IMR-90 (cell line): ENCODE measurements around the gene NDUFA13.

Source experiments
- MAFK ChIP-seq: IDR thresholded peaks from 2 replicates; pipeline ENCODE4 v1.6.1; 2012; ENCODE audit warnings: low read depth, low read length, improper control_type of control experiment
- POLR2A ChIP-seq: IDR thresholded peaks from 2 replicates; pipeline ENCODE4 v1.6.1; 2012; ENCODE audit warnings: mild to moderate bottlenecking, low read depth, low read length
- RAD21 ChIP-seq: IDR thresholded peaks from 2 replicates; pipeline ENCODE4 v1.6.1; 2012; ENCODE audit warnings: low read length, improper control_type of control experiment
- SMC3 ChIP-seq: fragments of 150-350 bp; IDR thresholded peaks from 2 replicates; pipeline ENCODE4 v1.6.1; 2016; ENCODE audit warnings: low read depth, mild to moderate bottlenecking, antibody characterized with exemption, low read length, moderate library complexity
- TF ChIP-seq, protein P1 (sequence below): conservative IDR thresholded peaks from 2 replicates; pipeline ENCODE4 v1.5.1; 2012; ENCODE audit warnings: mild to moderate bottlenecking, low read depth, low read length, improper control_type of control experiment
- TF ChIP-seq, protein P2 (sequence below): fragments of 150-350 bp; IDR thresholded peaks from 2 replicates; pipeline ENCODE4 v1.6.1; 2017; ENCODE audit warnings: mild to moderate bottlenecking, antibody characterized with exemption, low read length, low read depth

DNA sequence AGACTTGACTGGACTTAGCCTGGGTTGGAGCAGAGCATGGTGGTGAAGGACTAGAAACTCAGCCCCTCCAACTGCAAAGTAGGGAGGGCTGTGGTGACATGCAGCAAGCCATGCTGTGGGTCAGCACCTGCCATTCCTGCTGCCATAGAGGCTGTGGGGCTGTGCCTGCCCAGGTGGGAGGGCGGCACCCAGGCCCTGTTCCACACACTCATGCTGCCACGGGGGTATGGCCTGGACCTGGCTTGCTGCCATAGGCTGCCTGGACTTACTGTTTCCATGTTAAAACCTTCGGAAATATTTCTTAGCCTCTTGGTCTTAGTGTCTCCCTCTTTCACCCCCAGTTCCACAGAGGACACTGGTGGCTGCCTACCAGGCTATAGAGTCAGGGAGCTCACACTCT, 51.4 kb downstream of the NDUFA13 start:
- TF ChIP-seq, protein P1, sequence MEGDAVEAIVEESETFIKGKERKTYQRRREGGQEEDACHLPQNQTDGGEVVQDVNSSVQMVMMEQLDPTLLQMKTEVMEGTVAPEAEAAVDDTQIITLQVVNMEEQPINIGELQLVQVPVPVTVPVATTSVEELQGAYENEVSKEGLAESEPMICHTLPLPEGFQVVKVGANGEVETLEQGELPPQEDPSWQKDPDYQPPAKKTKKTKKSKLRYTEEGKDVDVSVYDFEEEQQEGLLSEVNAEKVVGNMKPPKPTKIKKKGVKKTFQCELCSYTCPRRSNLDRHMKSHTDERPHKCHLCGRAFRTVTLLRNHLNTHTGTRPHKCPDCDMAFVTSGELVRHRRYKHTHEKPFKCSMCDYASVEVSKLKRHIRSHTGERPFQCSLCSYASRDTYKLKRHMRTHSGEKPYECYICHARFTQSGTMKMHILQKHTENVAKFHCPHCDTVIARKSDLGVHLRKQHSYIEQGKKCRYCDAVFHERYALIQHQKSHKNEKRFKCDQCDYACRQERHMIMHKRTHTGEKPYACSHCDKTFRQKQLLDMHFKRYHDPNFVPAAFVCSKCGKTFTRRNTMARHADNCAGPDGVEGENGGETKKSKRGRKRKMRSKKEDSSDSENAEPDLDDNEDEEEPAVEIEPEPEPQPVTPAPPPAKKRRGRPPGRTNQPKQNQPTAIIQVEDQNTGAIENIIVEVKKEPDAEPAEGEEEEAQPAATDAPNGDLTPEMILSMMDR = no peak
- TF ChIP-seq POLR2A (no peak), SMC3 (no peak), MAFK (no peak), RAD21 (no peak)
- TF ChIP-seq, protein P2, sequence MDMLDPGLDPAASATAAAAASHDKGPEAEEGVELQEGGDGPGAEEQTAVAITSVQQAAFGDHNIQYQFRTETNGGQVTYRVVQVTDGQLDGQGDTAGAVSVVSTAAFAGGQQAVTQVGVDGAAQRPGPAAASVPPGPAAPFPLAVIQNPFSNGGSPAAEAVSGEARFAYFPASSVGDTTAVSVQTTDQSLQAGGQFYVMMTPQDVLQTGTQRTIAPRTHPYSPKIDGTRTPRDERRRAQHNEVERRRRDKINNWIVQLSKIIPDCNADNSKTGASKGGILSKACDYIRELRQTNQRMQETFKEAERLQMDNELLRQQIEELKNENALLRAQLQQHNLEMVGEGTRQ = no peak
